ENCODE measurements around the gene NCAPG2. TPM values are rescaled to one million over a fixed set of nuclear protein-coding genes. Genes with fewer than 3 reads are reported as not detected.

The NCAPG2 gene, protein sequence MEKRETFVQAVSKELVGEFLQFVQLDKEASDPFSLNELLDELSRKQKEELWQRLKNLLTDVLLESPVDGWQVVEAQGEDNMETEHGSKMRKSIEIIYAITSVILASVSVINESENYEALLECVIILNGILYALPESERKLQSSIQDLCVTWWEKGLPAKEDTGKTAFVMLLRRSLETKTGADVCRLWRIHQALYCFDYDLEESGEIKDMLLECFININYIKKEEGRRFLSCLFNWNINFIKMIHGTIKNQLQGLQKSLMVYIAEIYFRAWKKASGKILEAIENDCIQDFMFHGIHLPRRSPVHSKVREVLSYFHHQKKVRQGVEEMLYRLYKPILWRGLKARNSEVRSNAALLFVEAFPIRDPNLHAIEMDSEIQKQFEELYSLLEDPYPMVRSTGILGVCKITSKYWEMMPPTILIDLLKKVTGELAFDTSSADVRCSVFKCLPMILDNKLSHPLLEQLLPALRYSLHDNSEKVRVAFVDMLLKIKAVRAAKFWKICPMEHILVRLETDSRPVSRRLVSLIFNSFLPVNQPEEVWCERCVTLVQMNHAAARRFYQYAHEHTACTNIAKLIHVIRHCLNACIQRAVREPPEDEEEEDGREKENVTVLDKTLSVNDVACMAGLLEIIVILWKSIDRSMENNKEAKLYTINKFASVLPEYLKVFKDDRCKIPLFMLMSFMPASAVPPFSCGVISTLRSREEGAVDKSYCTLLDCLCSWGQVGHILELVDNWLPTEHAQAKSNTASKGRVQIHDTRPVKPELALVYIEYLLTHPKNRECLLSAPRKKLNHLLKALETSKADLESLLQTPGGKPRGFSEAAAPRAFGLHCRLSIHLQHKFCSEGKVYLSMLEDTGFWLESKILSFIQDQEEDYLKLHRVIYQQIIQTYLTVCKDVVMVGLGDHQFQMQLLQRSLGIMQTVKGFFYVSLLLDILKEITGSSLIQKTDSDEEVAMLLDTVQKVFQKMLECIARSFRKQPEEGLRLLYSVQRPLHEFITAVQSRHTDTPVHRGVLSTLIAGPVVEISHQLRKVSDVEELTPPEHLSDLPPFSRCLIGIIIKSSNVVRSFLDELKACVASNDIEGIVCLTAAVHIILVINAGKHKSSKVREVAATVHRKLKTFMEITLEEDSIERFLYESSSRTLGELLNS
- 67.3 and 67.6 TPM in 2 replicates for total RNA-seq (2022)
- percentile 87 among the genes with signal in this experiment for Bru-seq, nascent RNA
- percentile 91 among the genes with signal in this experiment for BruChase-seq, experiment 1, labeled RNA remaining after a 2-hour chase
- percentile 89 among the genes with signal in this experiment for BruChase-seq, experiment 2, labeled RNA remaining after a 6-hour chase
- long read RNA-seq, transcript NCAPG2-201 (28 exons, 3,930 nt) = major isoform, 30 of 62 reads
- long read RNA-seq, partial matches to known transcripts = 10 of 62 reads
- long read RNA-seq, other reads (novel, unspliced or antisense) = 21 of 62 reads

DNA sequence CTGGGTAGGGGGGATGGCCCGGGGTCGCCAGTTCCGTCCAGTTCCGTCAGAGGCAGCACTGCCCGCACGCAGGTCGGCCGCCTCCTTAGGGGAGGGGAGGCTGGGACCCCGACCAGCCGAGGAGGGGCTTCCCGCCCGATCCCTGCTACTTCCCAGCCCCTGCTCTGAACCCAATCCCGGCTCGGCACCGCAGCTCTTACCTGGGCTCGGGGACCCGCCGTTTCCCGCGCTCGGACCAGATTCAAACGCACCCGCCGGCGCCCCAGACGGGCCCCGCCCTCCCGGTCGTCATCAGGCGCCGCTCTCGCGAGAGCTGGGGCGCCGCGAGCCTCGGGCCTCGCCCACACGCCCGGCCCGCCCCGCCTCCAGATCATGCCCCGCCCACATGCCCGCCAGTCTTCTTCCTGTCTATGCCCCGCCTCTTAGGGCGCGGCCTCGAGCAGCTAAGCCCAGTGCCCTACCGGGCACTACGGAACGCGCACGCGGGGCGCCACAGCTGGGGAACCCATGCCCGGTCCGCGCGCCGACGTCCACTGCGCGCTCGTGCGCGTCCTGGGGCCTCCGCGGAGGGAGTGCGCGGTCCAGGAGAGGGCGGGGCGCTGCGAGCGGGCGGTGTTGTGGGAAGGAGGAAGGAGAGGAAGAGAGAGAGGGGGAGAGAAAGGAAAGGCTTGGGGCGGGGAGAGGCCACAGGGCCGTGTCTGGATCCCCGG lies at the start of gene NCAPG2:
Gene NCAPG2, minus strand, starts transcription at position 281 of the 710 bp plus-strand sequence. CDS start 2,905 bp downstream, outside the sequence.
- H3K27ac Mint-ChIP-seq (ENCODE audit: unreplicated experiment) = peak within 1 kb of the TSS; percentile 88
- BruUV-seq (replicated peaks) = no TSS peak
- peak within 1 kb of the TSS; percentile 87 for H3K4me3 Mint-ChIP-seq (ENCODE audit: unreplicated experiment)
- no peaks in the 10 kb centered on the region for H3K27me3 ChIP-seq (replicated peaks; ENCODE audit: control insufficient read depth, insufficient read depth, low read length)
- POLR2A ChIA-PET = interaction anchor here (0.5 to 1.2 kb wide), 6 partner anchors 15 to 205 kb away, joined by 3 to 17 read pairs (median 6); no protein-coding TSS in a partner anchor
- H3K9me3 Mint-ChIP-seq (ENCODE audit: unreplicated experiment) = no peaks in the 10 kb centered on the region
- TF ChIP-seq, protein P1, sequence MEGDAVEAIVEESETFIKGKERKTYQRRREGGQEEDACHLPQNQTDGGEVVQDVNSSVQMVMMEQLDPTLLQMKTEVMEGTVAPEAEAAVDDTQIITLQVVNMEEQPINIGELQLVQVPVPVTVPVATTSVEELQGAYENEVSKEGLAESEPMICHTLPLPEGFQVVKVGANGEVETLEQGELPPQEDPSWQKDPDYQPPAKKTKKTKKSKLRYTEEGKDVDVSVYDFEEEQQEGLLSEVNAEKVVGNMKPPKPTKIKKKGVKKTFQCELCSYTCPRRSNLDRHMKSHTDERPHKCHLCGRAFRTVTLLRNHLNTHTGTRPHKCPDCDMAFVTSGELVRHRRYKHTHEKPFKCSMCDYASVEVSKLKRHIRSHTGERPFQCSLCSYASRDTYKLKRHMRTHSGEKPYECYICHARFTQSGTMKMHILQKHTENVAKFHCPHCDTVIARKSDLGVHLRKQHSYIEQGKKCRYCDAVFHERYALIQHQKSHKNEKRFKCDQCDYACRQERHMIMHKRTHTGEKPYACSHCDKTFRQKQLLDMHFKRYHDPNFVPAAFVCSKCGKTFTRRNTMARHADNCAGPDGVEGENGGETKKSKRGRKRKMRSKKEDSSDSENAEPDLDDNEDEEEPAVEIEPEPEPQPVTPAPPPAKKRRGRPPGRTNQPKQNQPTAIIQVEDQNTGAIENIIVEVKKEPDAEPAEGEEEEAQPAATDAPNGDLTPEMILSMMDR (IDR thresholded peaks at IDR 0.05; ENCODE audit: insufficient read depth in 1 of 2, low read depth in 1 of 2, low read length in 1 of 2, severe bottlenecking in 1 of 2, unreplicated experiment in 1 of 2) = peak; percentile 19 to 20
- peaks cover 8% of the 10 kb centered on the region; the same call in 1 of the 2 replicates for H3K9me3 ChIP-seq
- peak within 1 kb of the TSS; percentile 99 for H3K4me3 ChIP-seq (ENCODE audit: low read depth, low read length)
- CTCF ChIA-PET = interaction anchor here (0.6 to 1.1 kb wide), 4 partner anchors 9 to 272 kb away, joined by 3 to 5 read pairs (median 4); no protein-coding TSS in a partner anchor
- peaks cover 24% of the 10 kb centered on the region for H3K4me1 Mint-ChIP-seq (ENCODE audit: low read depth, unreplicated experiment)
- intact Hi-C loops (cut with micrococcal nuclease; ENCODE audit: unreplicated experiment) = loop anchor here (1.0 to 10.0 kb wide), 5 partner anchors 56 to 272 kb away; partner anchors contain the start of gene ESYT2
- no peaks in the 10 kb centered on the region for H3K36me3 ChIP-seq (ENCODE audit: control insufficient read depth, insufficient read depth, low read length)
- peak; percentile 98 for DNase-seq
- H3K4me1 ChIP-seq = peaks cover 12% of the 10 kb centered on the region
- no peaks in the 10 kb centered on the region for H3K27me3 Mint-ChIP-seq (ENCODE audit: insufficient read depth, unreplicated experiment)
- peaks cover 21% of the 10 kb centered on the region for H3K36me3 Mint-ChIP-seq (ENCODE audit: insufficient read depth, unreplicated experiment)

DNA sequence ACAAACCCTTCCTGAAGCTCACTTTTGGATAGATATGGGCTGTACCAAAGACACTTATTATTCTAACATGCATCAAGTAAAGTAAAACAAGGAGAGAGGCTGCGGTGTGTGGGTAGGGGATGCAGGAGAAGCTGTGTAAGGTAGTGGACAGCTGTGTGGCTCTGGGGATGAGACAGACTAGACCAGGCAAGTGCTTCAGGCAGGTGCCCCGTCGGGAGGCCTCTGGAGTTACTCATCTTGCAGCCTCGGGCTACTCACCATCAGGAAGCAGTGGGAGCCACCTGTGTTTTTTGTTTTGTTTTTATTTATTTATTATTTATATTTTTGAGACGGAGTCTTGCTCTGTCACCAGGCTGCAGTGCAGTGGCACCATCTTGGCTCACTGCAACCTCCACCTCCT lies 49.3 kb upstream of the NCAPG2 start:
- DNase-seq = no peak
- ChIA-PET CTCF (no interaction called here), POLR2A (no interaction called here)
- BruUV-seq (replicated peaks) = no TSS peak
- H3K27ac Mint-ChIP-seq (ENCODE audit: unreplicated experiment) = no peak overlapping the region
- Histone ChIP-seq H3K36me3 (ENCODE audit: control insufficient read depth, insufficient read depth, low read length) (no peaks in the 10 kb centered on the region; the same call in none of the 2 replicates), H3K4me1 (no peaks in the 10 kb centered on the region), H3K4me3 (ENCODE audit: low read depth, low read length) (no peak overlapping the region), H3K9me3 (no peaks in the 10 kb centered on the region), H3K27me3 (replicated peaks; ENCODE audit: control insufficient read depth, insufficient read depth, low read length) (no peaks in the 10 kb centered on the region)
- TF ChIP-seq, protein P1 (IDR thresholded peaks at IDR 0.05; ENCODE audit: insufficient read depth in 1 of 2, low read depth in 1 of 2, low read length in 1 of 2, severe bottlenecking in 1 of 2, unreplicated experiment in 1 of 2) = no peak
- intact Hi-C loops (cut with micrococcal nuclease; ENCODE audit: unreplicated experiment) = no loop called here
- H3K36me3 Mint-ChIP-seq (ENCODE audit: insufficient read depth, unreplicated experiment) = peaks cover 44% of the 10 kb centered on the region
- no peaks in the 10 kb centered on the region for H3K4me1 Mint-ChIP-seq (ENCODE audit: low read depth, unreplicated experiment)
- no peaks in the 10 kb centered on the region for H3K9me3 Mint-ChIP-seq (ENCODE audit: unreplicated experiment)
- H3K27me3 Mint-ChIP-seq (ENCODE audit: insufficient read depth, unreplicated experiment) = no peaks in the 10 kb centered on the region
- H3K4me3 Mint-ChIP-seq (ENCODE audit: unreplicated experiment) = no peak overlapping the region

Measured in Caco-2 (cell line).